Thyroid gland (tissue), 4 donors: ENCODE measurements around the gene FFAR2. TPM values are rescaled to one million over a fixed set of nuclear protein-coding genes. Genes with fewer than 3 reads are reported as not detected.

Source experiments
- DNase-seq, 2 donors: peaks; one replicate each; pipeline ENCODE4 v3.0.0-alpha.2; 2019
- H3K27ac ChIP-seq, 3 donors: fragments of 200-600 bp; sonication (generic); 1 replicate in 2 of 3; 2 replicates in 1 of 3; pipeline ENCODE4 v1.5.1; 2016 to 2019; ENCODE audit warnings: mild to moderate bottlenecking in 1 of 3, moderate library complexity in 1 of 3
- H3K27me3 ChIP-seq: fragments of 200-600 bp; sonication (generic); one replicate; pipeline ENCODE4 v1.5.1; 2019
- H3K36me3 ChIP-seq, 2 donors: fragments of 200-600 bp; sonication (generic); one replicate each; pipeline ENCODE4 v1.5.1; 2016 to 2019
- H3K4me1 ChIP-seq, 2 donors: fragments of 200-600 bp; sonication (generic); one replicate each; pipeline ENCODE4 v1.5.1; 2017 to 2019
- H3K4me3 ChIP-seq, 3 donors: fragments of 200-600 bp; sonication (generic); replicated peaks in 1 of 3; 1 replicate in 2 of 3; 2 replicates in 1 of 3; pipeline ENCODE4 v1.5.1; 2016; ENCODE audit warnings: mild to moderate bottlenecking in 1 of 3
- H3K9me3 ChIP-seq: fragments of 200-600 bp; sonication (generic); one replicate; pipeline ENCODE4 v1.5.1; 2017
- CTCF ChIP-seq, 6 experiments: fragments of 200-600 bp in 3 of 6; fragments of 450-650 bp in 3 of 6; sonication (generic) in 3 of 6; IDR thresholded peaks; one replicate each; pipeline ENCODE4 v1.5.1; 2016 to 2019; ENCODE audit warnings: antibody characterized with exemption in 6 of 6, mild to moderate bottlenecking in 2 of 6, inconsistent platforms in 1 of 6, moderate library complexity in 1 of 6
- POLR2A ChIP-seq, 2 donors: fragments of 450-650 bp; IDR thresholded peaks; one replicate each; pipeline ENCODE4 v1.6.1; 2017; ENCODE audit warnings: antibody characterized with exemption in 2 of 2, mild to moderate bottlenecking in 2 of 2, moderate library complexity in 1 of 2
- WGBS, 2 donors: methylation state at CpG; one replicate each; pipeline ENCODE4 v1.1.5; 2017; 5-methylcytosine and 5-hydroxymethylcytosine counted together
- intact Hi-C: fragments of 100-400 bp; cut with DNase I; formaldehyde crosslinking; loops from one replicate; pipeline ENCODE4 v1.15.1; 2023
- total RNA-seq, 4 donors: library from RNA; depleted of rRNA; stranded (reverse); fragments of >200 nt; gene quantifications; one replicate each; pipeline ENCODE4 v1.2.3, GENCODE V29; 2016

Gene FFAR2
- total RNA-seq, 4 donors from 2014 or later, result 0.27 TPM; not detected in 3

DNA sequence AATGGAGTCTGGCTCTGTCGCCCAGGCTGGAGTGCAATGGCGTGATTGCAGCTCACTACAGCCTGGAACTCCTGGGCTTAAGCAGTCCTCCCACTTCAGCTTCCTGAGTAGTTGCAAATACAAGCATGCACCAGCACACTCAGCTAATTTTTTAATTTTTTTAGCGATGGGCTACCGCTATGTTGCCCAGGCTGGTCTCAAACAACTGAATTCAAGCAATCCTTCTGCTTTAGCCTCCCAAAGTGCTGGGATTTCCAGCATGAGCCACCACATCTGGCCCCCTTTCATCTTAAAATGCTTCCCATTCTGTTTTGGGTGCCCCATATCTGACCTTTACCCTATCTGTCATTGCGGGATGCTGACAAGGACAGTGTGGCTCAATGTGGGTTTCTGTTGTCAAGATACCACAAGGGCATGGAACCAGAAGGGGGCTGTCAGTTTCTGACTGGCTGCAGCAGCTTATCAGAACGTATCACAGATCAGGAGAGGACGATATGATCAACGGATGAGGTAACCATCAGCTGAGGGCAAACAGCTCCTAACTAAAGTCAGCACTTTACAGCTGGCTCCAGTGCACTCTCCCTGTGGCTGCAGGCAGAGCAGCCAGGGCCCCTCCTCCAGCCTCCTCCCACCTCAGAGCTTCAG lies 44.8 kb upstream of the FFAR2 start:
- Histone ChIP-seq H3K9me3 (no peaks in the 10 kb centered on the region), H3K27me3 (no peaks in the 10 kb centered on the region), H3K4me1 (no peaks in the 10 kb centered on the region), H3K27ac (no peak overlapping the region), H3K4me3 (no peak overlapping the region), H3K36me3 (no peaks in the 10 kb centered on the region)
- no peak for DNase-seq
- intact Hi-C loops, result no loop called here
- TF ChIP-seq POLR2A (IDR thresholded peaks at IDR 0.05) (no peak), CTCF (IDR thresholded peaks at IDR 0.05) (no peak)
- WGBS, 2 donors, result 74 to 75% methylated on average over 6 to 8 of the region's 8 CpGs

GRCh38 chr19:35404879-35405622 lies 43.0 kb upstream of the FFAR2 start:
- intact Hi-C loops, result no loop called here
- no peaks in the 10 kb centered on the region for H3K9me3 ChIP-seq
- no peaks in the 10 kb centered on the region for H3K36me3 ChIP-seq
- no peaks in the 10 kb centered on the region for H3K4me1 ChIP-seq
- H3K4me3 ChIP-seq, result no peak overlapping the region
- TF ChIP-seq POLR2A (IDR thresholded peaks at IDR 0.05) (no peak), CTCF (IDR thresholded peaks at IDR 0.05) (no peak)
- no peaks in the 10 kb centered on the region for H3K27me3 ChIP-seq
- no peak for DNase-seq
- 82 to 83% methylated on average over 11 of the region's 11 CpGs for WGBS, 2 donors
- H3K27ac ChIP-seq, result no peak overlapping the region

DNA sequence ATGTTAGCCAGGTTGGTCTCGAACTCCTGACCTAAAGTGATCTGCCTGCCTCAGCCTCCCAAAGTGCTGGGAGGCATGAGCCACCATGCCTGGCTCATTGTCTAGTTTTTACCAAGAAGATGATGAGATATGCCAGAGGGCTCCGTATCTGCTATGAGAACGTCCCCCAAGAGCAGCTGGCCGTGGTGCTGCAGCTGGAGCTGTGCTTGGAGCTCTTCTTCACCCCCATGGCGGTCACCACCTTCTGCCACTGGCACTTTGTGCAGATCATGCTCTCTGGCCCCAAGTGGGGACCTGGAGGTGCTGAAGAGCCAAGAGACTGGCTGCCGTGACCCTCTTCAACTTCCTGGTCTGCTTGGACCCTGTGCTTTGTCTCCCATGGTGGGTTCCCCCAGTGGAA lies 40.4 kb upstream of the FFAR2 start:
- H3K4me1 ChIP-seq, result no peaks in the 10 kb centered on the region
- TF ChIP-seq CTCF (IDR thresholded peaks at IDR 0.05) (no peak), POLR2A (IDR thresholded peaks at IDR 0.05) (no peak)
- no peak overlapping the region for H3K27ac ChIP-seq
- 71 to 89% methylated on average over 6 of the region's 6 CpGs for WGBS, 2 donors
- intact Hi-C loops, result no loop called here
- no peaks in the 10 kb centered on the region for H3K9me3 ChIP-seq
- H3K36me3 ChIP-seq, result no peaks in the 10 kb centered on the region
- no peak for DNase-seq
- H3K4me3 ChIP-seq, result no peak overlapping the region
- H3K27me3 ChIP-seq, result no peaks in the 10 kb centered on the region

- Histone ChIP-seq H3K27me3 (no peaks in the 10 kb centered on the region), H3K4me3 (no peak overlapping the region), H3K36me3 (no peaks in the 10 kb centered on the region), H3K27ac (no peak overlapping the region), H3K4me1 (no peaks in the 10 kb centered on the region), H3K9me3 (no peaks in the 10 kb centered on the region)
- intact Hi-C loops, result no loop called here
- TF ChIP-seq CTCF (IDR thresholded peaks at IDR 0.05) (no peak), POLR2A (IDR thresholded peaks at IDR 0.05) (no peak)
- no peak for DNase-seq
- WGBS, 2 donors, result 90 to 92% methylated on average over 13 of the region's 13 CpGs
Observed at GRCh38 chr19:35408284-35409171, 39.5 kb upstream of the FFAR2 start.
